HG03103 (cell line): ENCODE measurements around the gene CFAP299.
"Not testable (repeated sequence)": the region's sequence is repeated elsewhere in the genome, so short reads cannot be mapped to it uniquely, and the experiment has no call there.

Source experiments
- ATAC-seq: cut with Tn5 transposase; IDR thresholded peaks from one replicate; pipeline ENCODE4 v1.9.1; 2021; ENCODE audit warnings: low read depth; ENCODE audit not compliant: unreplicated experiment

The CFAP299 gene

DNA sequence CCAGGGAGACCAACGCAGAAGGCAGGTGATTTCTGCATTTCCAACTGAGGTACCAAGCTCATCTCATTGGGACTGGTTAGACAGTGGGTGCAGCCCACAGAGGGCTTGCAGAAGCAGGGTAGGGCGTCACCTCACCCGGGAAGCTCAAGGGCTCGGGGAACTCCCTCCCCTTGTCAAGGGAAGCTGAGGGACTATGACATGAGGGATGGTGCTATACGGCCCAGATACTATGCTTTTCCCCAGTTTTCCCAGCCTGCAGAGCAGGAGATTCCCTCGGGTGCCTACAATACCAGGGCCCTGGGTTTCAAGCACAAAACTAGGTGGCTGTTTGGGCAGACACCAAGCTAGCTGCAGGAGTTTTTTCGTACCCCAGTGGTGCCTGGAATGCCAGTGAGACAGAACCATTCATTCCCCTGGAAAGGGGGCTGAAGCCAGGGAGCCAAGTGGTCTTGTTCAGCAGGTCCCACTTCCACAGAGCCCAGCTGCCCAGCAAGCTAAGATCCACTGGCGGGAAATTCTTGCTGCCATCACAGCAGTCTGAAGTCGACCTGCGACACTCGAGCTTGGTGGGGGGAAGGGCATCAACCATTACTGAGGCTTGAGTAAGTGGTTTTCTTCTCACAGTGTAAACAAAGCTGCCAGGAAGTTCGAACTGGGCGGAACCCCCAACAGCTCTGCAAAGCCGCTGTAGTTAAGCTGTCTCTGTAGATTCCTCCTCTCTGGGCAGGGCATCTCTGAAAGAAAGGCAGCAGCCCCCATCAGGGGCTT lies 103.9 kb downstream of the CFAP299 start:
- not testable (repeated sequence) for ATAC-seq

DNA sequence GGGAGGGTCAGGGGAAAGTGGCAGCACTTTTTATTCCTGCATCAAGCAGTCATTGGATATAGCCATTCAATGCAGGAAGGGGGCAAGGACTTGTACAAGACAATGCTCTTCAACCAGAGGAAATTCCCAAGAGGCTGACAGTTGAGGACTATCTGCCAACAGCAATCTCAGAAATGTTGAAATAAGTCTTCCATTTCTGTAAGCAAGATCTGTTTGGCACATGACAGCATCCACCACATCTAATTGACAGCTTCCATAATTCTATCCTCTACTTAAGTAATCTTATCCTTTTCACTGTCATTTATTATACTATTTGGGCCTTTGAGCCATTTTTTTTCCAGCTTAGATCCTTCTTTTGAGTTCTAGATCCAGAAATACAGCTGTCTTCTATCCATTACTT lies 110.7 kb downstream of the CFAP299 start:
- ATAC-seq: no peak

GRCh38 chr4:80446664-80447063 lies 111.1 kb downstream of the CFAP299 start:
- ATAC-seq: no peak

- no peak for ATAC-seq
Measured at GRCh38 chr4:80447493-80447892, 112.0 kb downstream of the CFAP299 start.

DNA sequence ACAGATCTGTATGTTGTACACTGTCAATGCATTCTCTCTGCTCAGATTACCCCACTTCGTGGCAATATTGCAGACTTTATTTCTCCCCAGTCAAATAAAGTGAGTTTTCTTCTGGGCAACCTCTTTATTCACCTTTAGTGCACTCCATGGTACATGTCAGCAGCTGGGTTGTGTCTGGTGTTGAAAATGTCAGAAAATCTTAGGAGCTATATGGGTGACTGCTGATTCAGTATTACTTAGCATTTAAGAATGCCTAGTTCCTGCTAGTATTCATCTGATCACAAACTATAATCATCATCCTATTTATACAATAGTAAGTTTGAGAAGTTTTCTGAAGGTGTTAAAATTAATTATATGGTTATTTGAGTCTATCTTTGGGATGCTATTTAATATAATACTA lies 112.5 kb downstream of the CFAP299 start:
- no peak for ATAC-seq

DNA sequence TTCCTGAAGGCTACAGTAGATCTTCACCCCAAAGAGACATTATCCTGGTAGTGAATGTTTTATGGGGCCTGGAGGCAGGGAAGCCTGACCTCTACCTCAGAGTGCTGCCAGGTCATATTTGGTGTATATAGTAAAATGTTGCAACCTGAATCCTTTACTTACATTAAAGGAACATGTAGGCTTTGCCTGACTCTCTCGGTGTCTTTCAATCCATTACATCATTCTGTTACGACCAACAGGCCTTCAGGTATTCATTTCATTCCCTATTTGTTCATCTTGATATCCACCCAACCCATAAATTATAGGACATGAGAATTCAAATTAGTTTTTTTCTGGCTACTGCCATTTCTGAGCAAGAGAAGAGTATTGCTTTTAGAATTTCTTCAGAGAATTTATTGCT lies 116.5 kb downstream of the CFAP299 start:
- ATAC-seq: no peak

DNA sequence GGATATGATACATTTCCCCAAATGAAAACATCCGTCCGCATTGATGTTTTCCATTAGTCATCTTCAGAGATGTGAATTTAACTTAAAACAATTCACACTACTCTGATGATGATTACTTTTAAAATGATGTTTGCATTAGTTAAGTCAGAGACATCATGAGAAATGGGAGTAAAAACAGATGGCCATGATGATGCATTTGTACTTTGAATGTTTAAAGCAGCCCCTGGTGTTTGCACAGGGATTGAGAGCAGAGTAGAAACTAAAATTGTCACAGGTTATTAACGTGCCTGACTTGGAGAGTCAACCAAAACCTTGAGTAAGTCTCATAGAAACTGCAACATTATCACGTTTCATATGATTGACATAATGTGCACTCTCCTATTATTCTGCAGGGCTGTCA lies 117.2 kb downstream of the CFAP299 start:
- no peak for ATAC-seq

DNA sequence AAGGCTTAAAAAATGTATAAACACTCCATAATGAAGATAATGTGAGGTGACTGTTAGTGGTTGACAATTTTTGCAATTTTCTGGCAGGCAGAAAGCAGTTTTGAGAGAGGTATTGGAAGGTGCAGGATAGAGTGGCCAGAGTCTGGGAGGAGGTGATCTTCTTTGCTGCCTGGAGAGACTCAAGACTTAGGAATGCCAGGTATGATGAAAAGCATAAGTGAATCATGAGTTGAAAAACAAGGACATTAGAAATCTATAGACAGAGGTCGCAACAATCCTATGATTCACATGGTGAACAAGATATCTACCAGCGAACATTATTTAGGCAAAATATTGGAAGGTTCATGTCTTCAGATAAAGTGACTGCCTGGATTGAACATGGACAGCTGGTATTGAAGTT lies 118.5 kb downstream of the CFAP299 start:
- no peak for ATAC-seq

GRCh38 chr4:80454556-80454955 lies 119.0 kb downstream of the CFAP299 start:
- ATAC-seq: no peak

- no peak for ATAC-seq
Measured at GRCh38 chr4:80459918-80460473, 124.5 kb downstream of the CFAP299 start.

DNA sequence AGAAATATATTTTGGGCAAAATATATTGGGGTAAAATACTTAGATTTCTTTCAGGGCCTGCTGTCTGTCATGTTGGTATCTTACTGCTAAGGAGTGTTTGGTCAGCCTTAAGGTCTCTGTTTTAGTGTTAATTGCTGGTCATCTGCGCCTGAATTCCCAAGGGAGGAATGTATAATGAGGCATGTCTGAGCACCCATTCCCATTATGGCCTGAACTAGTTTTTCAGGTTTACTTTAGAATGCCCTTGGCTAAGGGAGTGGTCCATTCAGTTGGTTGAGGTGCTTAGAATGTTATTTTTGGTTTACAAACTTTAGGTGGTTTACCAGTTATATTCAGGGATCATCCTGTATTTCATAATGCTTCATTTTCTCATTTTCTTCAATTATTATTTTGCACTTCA lies 125.9 kb downstream of the CFAP299 start:
- ATAC-seq: no peak

DNA sequence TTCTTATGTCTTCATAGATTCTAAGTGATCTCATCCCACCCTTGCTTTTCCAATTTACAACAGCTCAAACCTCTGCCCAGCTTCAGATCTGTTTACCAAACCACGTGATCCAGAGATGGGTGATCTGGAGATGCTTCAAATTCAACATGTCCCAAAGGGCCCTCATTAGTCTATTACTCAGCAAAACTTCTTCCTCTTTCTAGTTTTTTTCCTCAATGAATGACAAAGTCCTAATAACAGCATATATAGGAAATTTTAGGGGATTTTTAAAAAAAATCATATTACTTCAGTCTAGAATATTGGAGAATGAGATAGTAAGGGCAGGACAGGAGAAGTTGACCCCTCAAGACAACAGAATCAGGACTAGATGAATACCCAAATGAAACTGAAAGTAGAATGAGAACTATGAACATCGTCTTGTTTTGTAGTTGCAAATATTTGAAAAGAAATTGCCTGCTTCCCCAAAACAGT lies 127.1 kb downstream of the CFAP299 start:
- ATAC-seq: no peak

DNA sequence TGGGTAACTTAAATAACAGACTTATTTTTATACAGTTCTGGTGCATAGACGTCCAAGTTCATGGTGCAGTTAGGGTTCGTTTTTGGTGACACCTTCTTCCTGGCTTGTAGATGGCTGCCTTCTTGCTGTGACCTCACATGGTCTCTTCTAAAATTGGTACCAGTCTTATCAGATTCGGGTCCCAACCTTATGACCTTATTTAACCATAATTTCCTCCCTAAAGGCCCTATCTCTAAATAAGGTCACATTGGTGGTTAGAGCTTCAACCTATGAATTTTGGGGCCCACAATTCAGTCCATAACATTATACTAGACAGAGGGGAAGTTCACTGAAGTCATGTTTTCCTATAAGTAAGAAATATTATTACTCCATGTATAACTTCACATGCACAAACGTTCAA lies 128.0 kb downstream of the CFAP299 start:
- ATAC-seq: no peak

GRCh38 chr4:80465238-80465637 lies 129.7 kb downstream of the CFAP299 start:
- no peak for ATAC-seq

DNA sequence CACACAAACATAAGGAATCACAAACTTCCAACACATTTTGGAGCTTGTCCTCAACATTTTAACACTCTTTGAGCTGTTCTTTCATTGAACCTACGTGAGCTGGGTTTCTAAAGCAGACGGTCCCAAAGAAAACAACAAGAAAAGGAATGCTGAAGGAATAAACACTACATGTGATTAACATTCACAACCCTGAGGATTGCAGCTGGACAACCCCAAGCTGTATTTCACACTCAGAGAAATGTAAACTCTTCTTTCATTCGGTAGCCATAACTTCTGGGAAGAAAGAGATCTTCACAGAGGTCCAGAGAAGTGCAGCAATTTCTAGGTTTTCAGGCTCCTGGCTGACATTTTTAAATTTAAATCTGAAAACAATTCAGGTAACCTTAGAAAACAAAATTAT lies 130.2 kb downstream of the CFAP299 start:
- ATAC-seq: no peak

- ATAC-seq: no peak
Measured at GRCh38 chr4:80466618-80467017, 131.1 kb downstream of the CFAP299 start.

DNA sequence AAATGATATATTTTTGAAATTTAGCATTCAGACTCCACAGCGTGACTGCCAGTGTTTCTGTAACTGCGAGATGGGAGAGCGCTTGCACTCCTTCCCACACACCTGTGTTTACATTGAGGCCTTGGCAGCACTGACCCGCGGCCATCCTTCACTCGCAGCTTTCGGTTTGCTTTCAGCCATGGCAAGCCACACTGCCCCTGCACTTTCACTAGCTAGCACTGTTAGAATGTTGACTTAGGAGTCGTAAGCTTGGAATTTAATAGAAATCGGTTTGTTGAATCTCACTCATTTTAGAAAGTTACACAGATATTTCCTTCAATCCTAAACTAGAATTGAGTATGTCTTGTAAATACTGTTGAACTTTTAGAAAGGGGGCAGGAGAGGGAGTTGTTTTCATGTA lies 136.2 kb downstream of the CFAP299 start:
- no peak for ATAC-seq

DNA sequence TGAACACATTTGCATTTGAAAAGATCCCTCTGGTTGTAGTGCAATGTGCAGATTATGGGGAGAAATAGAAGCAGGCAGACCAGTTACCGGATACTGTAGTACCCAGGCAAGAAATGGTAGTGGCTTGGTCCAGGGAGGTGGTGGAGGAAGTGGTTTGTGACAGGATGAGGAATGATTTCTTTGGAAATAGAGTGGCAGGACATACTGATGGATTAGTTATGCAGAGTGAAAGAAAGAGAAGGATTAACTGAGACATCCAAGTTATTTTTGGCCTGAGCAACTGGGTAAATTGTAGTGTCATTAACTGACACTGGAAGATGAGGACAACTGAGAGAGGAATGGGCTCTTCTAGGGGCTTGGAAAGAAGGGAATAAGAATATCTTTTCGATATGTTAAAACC lies 139.7 kb downstream of the CFAP299 start:
- no peak for ATAC-seq

GRCh38 chr4:80475798-80476197 lies 140.3 kb downstream of the CFAP299 start:
- ATAC-seq: no peak

DNA sequence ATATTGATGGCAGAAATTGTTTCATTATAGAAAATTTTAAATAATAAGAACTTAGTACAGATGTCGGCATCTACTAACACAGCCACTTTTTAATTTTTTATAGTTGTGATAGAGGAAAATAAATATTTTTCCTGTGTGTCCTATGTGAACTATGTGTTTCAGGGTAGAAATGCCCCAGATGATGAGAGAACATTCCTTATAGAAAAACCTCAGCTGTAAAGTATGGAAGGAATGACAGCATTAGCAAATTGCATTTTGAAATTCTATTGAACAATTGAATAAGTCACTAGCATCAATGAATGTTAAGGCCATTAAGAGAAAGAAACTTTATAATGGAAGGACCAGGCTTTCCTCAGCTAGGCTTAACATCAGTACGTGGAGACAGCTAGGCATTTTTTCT lies 149.2 kb downstream of the CFAP299 start:
- no peak for ATAC-seq

DNA sequence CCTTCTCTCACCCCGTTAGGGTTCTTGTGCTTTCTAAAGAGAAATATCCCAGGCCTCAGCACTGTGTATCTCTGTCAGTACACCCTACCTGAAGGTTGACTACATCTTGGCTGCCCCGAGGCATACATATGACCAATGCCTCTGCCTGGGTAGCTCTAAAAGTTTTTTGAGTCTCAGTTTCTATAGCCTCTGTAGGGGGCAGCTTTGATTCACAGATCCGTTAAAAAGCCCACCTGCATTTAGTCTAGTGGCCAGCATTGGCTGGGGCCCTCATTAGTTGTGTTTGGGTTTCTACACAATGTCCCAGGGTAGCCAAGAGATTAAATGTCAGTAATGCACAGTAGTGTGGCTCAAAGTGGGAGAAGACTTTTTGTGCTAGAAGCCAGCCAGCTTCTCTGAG lies 151.1 kb downstream of the CFAP299 start:
- ATAC-seq: no peak

DNA sequence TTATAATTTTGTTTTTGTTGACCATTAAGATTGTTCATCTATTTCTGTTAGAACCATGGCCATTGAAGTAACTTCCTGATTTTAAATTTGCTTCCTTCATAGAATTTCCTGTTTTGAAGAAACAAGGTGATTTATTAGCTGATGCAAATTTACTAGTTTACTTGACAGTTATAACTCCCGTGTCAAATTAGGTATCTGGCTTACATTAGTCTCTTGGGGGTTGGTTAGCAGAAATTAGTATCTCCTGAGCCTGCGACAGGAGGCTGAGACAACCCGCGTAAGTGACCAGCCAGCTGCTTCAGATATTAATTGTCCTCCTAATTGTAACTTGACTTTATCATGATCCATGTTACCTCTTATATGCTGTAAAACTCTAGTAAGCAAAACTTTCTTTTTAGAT lies 154.3 kb downstream of the CFAP299 start:
- ATAC-seq: no peak
